Adrenal gland (tissue), 12 donors: Measurements from ENCODE around the gene HHIP. TPM values are rescaled to one million over a fixed set of nuclear protein-coding genes. Genes with fewer than 3 reads are reported as not detected.

Source experiments
- DNase-seq, 7 donors: peaks; one replicate each; pipeline ENCODE4 v3.0.0-alpha.2; 2019 to 2020
- H3K27ac ChIP-seq, 5 donors: fragments of 200-600 bp; sonication (generic) in 4 of 5; 1 replicate in 3 of 5; 2 replicates in 2 of 5; pipeline versions ENCODE4 v1.5.1 to v1.8.0; 2016 to 2020; ENCODE audit warnings: mild to moderate bottlenecking in 1 of 5
- H3K27me3 ChIP-seq: fragments of 200-600 bp; 2 replicates; pipeline ENCODE4 v1.8.0; 2021
- H3K36me3 ChIP-seq, 2 donors: fragments of 200-600 bp; replicated peaks in 1 of 2; 1 replicate in 1 of 2; 2 replicates in 1 of 2; pipeline versions ENCODE4 v1.5.1 to v1.8.0; 2018 to 2022
- H3K4me1 ChIP-seq, 2 donors: fragments of 200-600 bp; replicated peaks in 1 of 2; 1 replicate in 1 of 2; 2 replicates in 1 of 2; pipeline versions ENCODE4 v1.5.1 to v1.8.0; 2018 to 2021
- H3K4me3 ChIP-seq, 4 donors: fragments of 200-600 bp; sonication (generic) in 3 of 4; one replicate each; pipeline ENCODE4 v1.5.1; 2016 to 2018
- H3K9me3 ChIP-seq, 3 donors: fragments of 200-600 bp; sonication (generic) in 1 of 3; replicated peaks in 1 of 3; 1 replicate in 2 of 3; 2 replicates in 1 of 3; pipeline versions ENCODE4 v1.5.1 to v1.8.0; 2016 to 2021
- CTCF ChIP-seq, 6 experiments: fragments of 450-650 bp in 4 of 6; fragments of 200-600 bp in 2 of 6; sonication (generic) in 1 of 6; IDR thresholded peaks; 1 replicate in 5 of 6; 2 replicates in 1 of 6; pipeline versions ENCODE4 v1.5.1 to v1.8.0; 2016 to 2021; ENCODE audit warnings: antibody characterized with exemption in 6 of 6, mild to moderate bottlenecking in 2 of 6, moderate library complexity in 1 of 6
- POLR2A ChIP-seq, 2 donors: fragments of 450-650 bp; IDR thresholded peaks; one replicate each; pipeline ENCODE4 v1.6.1; 2017; ENCODE audit warnings: antibody characterized with exemption in 2 of 2, mild to moderate bottlenecking in 2 of 2, moderate library complexity in 1 of 2
- WGBS, 4 donors: extraction: QIAGEN DNeasy Blood & Tissue Kit in 2 of 4; methylation state at CpG; one replicate each; pipeline versions ENCODE4 v1.1.5 to v1.1.7; 2013 to 2017; 5-methylcytosine and 5-hydroxymethylcytosine counted together
- intact Hi-C, 2 donors: fragments of 100-400 bp; cut with DNase I; formaldehyde crosslinking; loops; one replicate each; pipeline versions ENCODE4 v1.14.1 to v1.15.0; 2022 to 2023
- polyA plus RNA-seq, 3 donors: library from polyadenylated mRNA; stranded (reverse); fragments of 200-250 nt in 2 of 3; fragments of 350-450 nt in 1 of 3; fragmentation: Illumina TruSeq in 1 of 3; extraction: RNeasy Lipid Tissue Mini Kit (QIAGEN cat#74804) in 1 of 3; gene quantifications; one replicate each; pipeline ENCODE4 v1.2.3, GENCODE V29; 2013 to 2014
- total RNA-seq, 9 donors: library from RNA; depleted of rRNA in 4 of 9; stranded (reverse); fragments of >200 nt in 4 of 9; fragments of 120-200 nt in 1 of 9; fragmentation: NEBNext Ultra II Directional in 1 of 9; extraction: Animal tissue kit (Norgen Biotek cat#: 25700) in 1 of 9; gene quantifications; one replicate each; pipeline versions ENCODE4 v1.1.0 to v1.2.4, GENCODE V29; 2013 to 2023
- donor health status: healthy with polysubstance abuse.
- donor health status: Bipolar disorder and iron deficiency.
- donor health status: DM: yes; HTN: yes; CAD: no.
- donor health status: DM: no; HTN: no; CAD: no.
- donor health status: DM: no; HTN: no; CAD: no.
- donor health status: DM: yes; HTN: yes; CAD: no.

Gene HHIP
- total and polyA plus RNA-seq, 12 donors, result 2.1 to 169 (median 9.2) TPM

- intact Hi-C loops, result no loop called here
- no peak for DNase-seq
Measured at GRCh38 chr4:144710526-144710912, 64.6 kb downstream of the HHIP start.

GRCh38 chr4:144711700-144712456, 65.9 kb downstream of the HHIP start:
- Histone ChIP-seq H3K9me3 (peaks cover 0 to 5% (median 0%) of the 10 kb centered on the region in 3 donors), H3K4me3 (no peak overlapping the region), H3K27ac (no peak overlapping the region), H3K4me1 (no peaks in the 10 kb centered on the region), H3K27me3 (no peaks in the 10 kb centered on the region), H3K36me3 (no peaks in the 10 kb centered on the region)
- WGBS, 4 donors, result 76 to 87% (median 84%) methylated on average over 4 of the region's 4 CpGs
- intact Hi-C loops, result no loop called here
- no peak for DNase-seq
- TF ChIP-seq CTCF (IDR thresholded peaks at IDR 0.05) (no peak), POLR2A (IDR thresholded peaks at IDR 0.05) (no peak)

More at GRCh38 chr4:144710526-144710912, 64.6 kb downstream of the HHIP start:
- no peaks in the 10 kb centered on the region for H3K36me3 ChIP-seq
- no peaks in the 10 kb centered on the region for H3K27me3 ChIP-seq
- no peak overlapping the region for H3K27ac ChIP-seq
- no peaks in the 10 kb centered on the region for H3K4me1 ChIP-seq
- TF ChIP-seq CTCF (IDR thresholded peaks at IDR 0.05) (no peak), POLR2A (IDR thresholded peaks at IDR 0.05) (no peak)
- H3K9me3 ChIP-seq, result peaks cover 0 to 5% (median 0%) of the 10 kb centered on the region in 3 donors
- no peak overlapping the region for H3K4me3 ChIP-seq

DNA sequence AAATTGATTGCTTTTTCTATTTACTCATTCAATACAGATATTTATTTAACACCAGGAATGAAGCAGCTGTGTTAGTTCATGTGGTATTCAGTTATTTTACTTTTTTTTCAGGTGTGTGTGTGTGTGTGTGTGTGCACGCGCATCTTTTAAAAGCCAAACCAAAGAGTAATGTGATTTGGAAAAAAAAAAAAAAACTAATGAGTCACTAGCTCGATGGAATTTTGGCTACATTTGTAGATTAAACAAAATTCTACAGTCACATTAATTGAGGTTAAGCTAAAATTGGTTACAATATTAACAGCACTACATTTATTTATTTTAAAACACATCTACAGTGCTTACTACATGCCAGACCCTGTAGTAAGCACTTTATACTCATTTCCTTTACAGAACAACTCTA, 66.8 kb downstream of the HHIP start:
- 48 to 71% (median 58%) methylated on average over 3 of the region's 3 CpGs for WGBS, 4 donors
- H3K36me3 ChIP-seq, result no peaks in the 10 kb centered on the region
- no peaks in the 10 kb centered on the region for H3K27me3 ChIP-seq
- H3K4me1 ChIP-seq, result no peaks in the 10 kb centered on the region
- H3K27ac ChIP-seq, result no peak overlapping the region
- peaks cover 0 to 5% (median 0%) of the 10 kb centered on the region in 3 donors for H3K9me3 ChIP-seq
- no peak overlapping the region for H3K4me3 ChIP-seq
- TF ChIP-seq CTCF (IDR thresholded peaks at IDR 0.05) (no peak), POLR2A (IDR thresholded peaks at IDR 0.05) (no peak)
- DNase-seq, result no peak
- intact Hi-C loops, result no loop called here

GRCh38 chr4:144714166-144714565, 68.2 kb downstream of the HHIP start:
- DNase-seq, result no peak
- TF ChIP-seq CTCF (IDR thresholded peaks at IDR 0.05), result no peak
- TF ChIP-seq POLR2A (IDR thresholded peaks at IDR 0.05), result no peak
- Histone ChIP-seq H3K9me3 (peaks cover 0 to 5% (median 0%) of the 10 kb centered on the region in 3 donors), H3K4me3 (no peak overlapping the region), H3K27ac (no peak overlapping the region), H3K27me3 (no peaks in the 10 kb centered on the region), H3K4me1 (no peaks in the 10 kb centered on the region), H3K36me3 (no peaks in the 10 kb centered on the region)
- intact Hi-C loops, result no loop called here
- WGBS, 4 donors, result 90 to 94% (median 93%) methylated on average over 3 of the region's 3 CpGs
